RWPE2 (cell line): ENCODE data around the gene ANK2.

Experiments used
- ATAC-seq: fragments of 200-7000 bp; cut with Tn5 transposase; 3 replicates; pipeline ENCODE4 v1.9.1; 2021; ENCODE audit warnings: low read depth
- DNase-seq: peaks from one replicate; pipeline ENCODE4 v3.0.0-alpha.2; 2020; ENCODE audit warnings: low spot score
- H3K27ac ChIP-seq: fragments of 450-650 bp; 2 replicates; pipeline ENCODE4 v1.5.1; 2017; ENCODE audit warnings: mild to moderate bottlenecking; ENCODE audit not compliant: poor library complexity, severe bottlenecking
- H3K27me3 ChIP-seq: fragments of 250-450 bp; sonication (Bioruptor Pico); 2 replicates; pipeline ENCODE4 v1.5.1; 2021; ENCODE audit warnings: mild to moderate bottlenecking, moderate library complexity; ENCODE audit not compliant: insufficient read depth, poor library complexity, severe bottlenecking
- H3K36me3 ChIP-seq: fragments of 250-450 bp; sonication (Bioruptor Pico); 2 replicates; pipeline ENCODE4 v1.5.1; 2020; ENCODE audit warnings: low read depth, mild to moderate bottlenecking, moderate library complexity
- H3K4me1 ChIP-seq: fragments of 250-450 bp; sonication (Bioruptor Pico); 2 replicates; pipeline ENCODE4 v1.5.1; 2021; ENCODE audit warnings: mild to moderate bottlenecking, moderate library complexity; ENCODE audit not compliant: insufficient read depth, poor library complexity, severe bottlenecking
- H3K4me3 ChIP-seq: fragments of 250-450 bp; sonication (Bioruptor Pico); 2 replicates; pipeline ENCODE4 v1.5.1; 2021; ENCODE audit warnings: mild to moderate bottlenecking, moderate library complexity; ENCODE audit not compliant: severe bottlenecking
- H3K9me3 ChIP-seq: fragments of 250-450 bp; sonication (Bioruptor Pico); 2 replicates; pipeline ENCODE4 v1.5.1; 2021; ENCODE audit warnings: mild to moderate bottlenecking, moderate library complexity; ENCODE audit not compliant: severe bottlenecking
- CTCF ChIP-seq: fragments of 450-650 bp; IDR thresholded peaks from one replicate; pipeline ENCODE4 v1.5.1; 2017; ENCODE audit warnings: mild to moderate bottlenecking, moderate library complexity; ENCODE audit not compliant: poor library complexity, severe bottlenecking

The ANK2 gene

GRCh38 chr4:113289766-113290165 lies 240.3 kb downstream of the ANK2 start:
- Histone ChIP-seq H3K27me3 (no peaks in the 10 kb centered on the region), H3K9me3 (no peaks in the 10 kb centered on the region), H3K4me3 (no peak overlapping the region), H3K27ac (no peak overlapping the region), H3K4me1 (no peaks in the 10 kb centered on the region), H3K36me3 (no peaks in the 10 kb centered on the region)
- DNase-seq (no peak), ATAC-seq (no peak)
- no peak for TF ChIP-seq CTCF

- Histone ChIP-seq H3K9me3 (no peaks in the 10 kb centered on the region), H3K4me3 (no peak overlapping the region), H3K4me1 (no peaks in the 10 kb centered on the region), H3K27ac (no peak overlapping the region), H3K27me3 (no peaks in the 10 kb centered on the region), H3K36me3 (no peaks in the 10 kb centered on the region)
- ATAC-seq (no peak), DNase-seq (no peak)
- no peak for TF ChIP-seq CTCF
Observed at GRCh38 chr4:113290666-113291065, 241.2 kb downstream of the ANK2 start.

GRCh38 chr4:113292371-113293042 lies 243.1 kb downstream of the ANK2 start:
- no peaks in the 10 kb centered on the region for H3K4me1 ChIP-seq
- ATAC-seq: no peak
- TF ChIP-seq CTCF: no peak
- H3K36me3 ChIP-seq: no peaks in the 10 kb centered on the region
- no peak overlapping the region for H3K4me3 ChIP-seq
- H3K9me3 ChIP-seq: no peaks in the 10 kb centered on the region
- H3K27me3 ChIP-seq: no peaks in the 10 kb centered on the region
- H3K27ac ChIP-seq: no peak overlapping the region
- DNase-seq: no peak

- no peak overlapping the region for H3K27ac ChIP-seq
- H3K9me3 ChIP-seq: no peaks in the 10 kb centered on the region
- no peaks in the 10 kb centered on the region for H3K4me1 ChIP-seq
- no peak overlapping the region for H3K4me3 ChIP-seq
- ATAC-seq (no peak), DNase-seq (no peak)
- no peak for TF ChIP-seq CTCF
- H3K27me3 ChIP-seq: no peaks in the 10 kb centered on the region
- no peaks in the 10 kb centered on the region for H3K36me3 ChIP-seq
Observed at GRCh38 chr4:113293043-113293560, 243.6 kb downstream of the ANK2 start.

GRCh38 chr4:113293674-113294073 lies 244.2 kb downstream of the ANK2 start:
- no peak overlapping the region for H3K4me3 ChIP-seq
- DNase-seq (no peak), ATAC-seq (no peak)

More at GRCh38 chr4:113293674-113294073, 244.2 kb downstream of the ANK2 start:
- no peak for TF ChIP-seq CTCF
- H3K9me3 ChIP-seq: no peaks in the 10 kb centered on the region
- no peaks in the 10 kb centered on the region for H3K36me3 ChIP-seq
- no peak overlapping the region for H3K27ac ChIP-seq
- no peaks in the 10 kb centered on the region for H3K27me3 ChIP-seq
- no peaks in the 10 kb centered on the region for H3K4me1 ChIP-seq
